HepG2 (cell line): Measurements from ENCODE around the gene NEK11. TPM values are rescaled to one million over a fixed set of nuclear protein-coding genes. Genes with fewer than 3 reads are reported as not detected.

ENCODE experiments used
- ATAC-seq: fragments of 200-7000 bp; cut with Tn5 transposase; 3 replicates; pipeline ENCODE4 v1.9.1; 2020; ENCODE audit warnings: mild to moderate bottlenecking, moderate library complexity
- BruUV-seq: library from RNA; stranded (reverse); fragments of 400-500 nt; replicated peaks from 2 replicates; lab custom pipeline; 2021; lab: Mats Ljungman, UMichigan
- CTCF ChIA-PET: fragments of 300-600 bp; formaldehyde crosslinking; extraction: SDS; loops from one replicate; lab custom pipeline; 2021; ENCODE audit warnings: low total read pairs, inconsistent platforms, low intra/inter-chr PET ratio; lab: Yijun Ruan, JAX
- POLR2A ChIA-PET: fragments of 350-600 bp; sonication (Branson Sonifier 250); formaldehyde crosslinking; loops from one replicate; lab custom pipeline; 2020; ENCODE audit warnings: antibody characterized with exemption, inconsistent platforms; lab: Yijun Ruan, JAX
- DNase-seq: peaks from one replicate; pipeline ENCODE4 v3.0.0-alpha.2; 2015; ENCODE audit warnings: low spot score
- FAIRE-seq: peaks from 3 replicates; lab custom pipeline; 2011; peaks lifted over from hg19 to GRCh38; lab: Jason Lieb, UNC
- H2AFZ ChIP-seq: one replicate; pipeline ENCODE4 v1.6.1; 2011; ENCODE audit warnings: low read length, inconsistent platforms
- H3K27ac ChIP-seq: fragments of 300-600 bp; 3 replicates; pipeline ENCODE4 v1.8.0; 2011; ENCODE audit warnings: mixed run types, mild to moderate bottlenecking, mixed read lengths, low read length, inconsistent platforms; ENCODE audit not compliant: insufficient read depth; ENCODE audit errors: extremely low read length
- H3K27me3 ChIP-seq, 2 experiments: fragments of 200-600 bp in 1 of 2; 2 replicates in 1 of 2; 3 replicates in 1 of 2; pipeline versions ENCODE4 v1.6.0 to v1.8.0; 2011; ENCODE audit warnings: low read length in 2 of 2, mild to moderate bottlenecking in 2 of 2, moderate library complexity in 2 of 2, inconsistent platforms in 1 of 2; ENCODE audit not compliant: insufficient read depth in 2 of 2, control insufficient read depth in 1 of 2
- H3K36me3 ChIP-seq, 2 experiments: fragments of 200-600 bp in 1 of 2; replicated peaks in 1 of 2; 2 replicates in 1 of 2; 3 replicates in 1 of 2; pipeline versions ENCODE4 v1.5.1 to v1.8.0; 2011; ENCODE audit warnings: low read length in 2 of 2, inconsistent platforms in 1 of 2; ENCODE audit not compliant: insufficient read depth in 2 of 2, control insufficient read depth in 1 of 2
- H3K4me1 ChIP-seq: 2 replicates; pipeline ENCODE4 v1.5.1; 2012; ENCODE audit warnings: low read length, inconsistent platforms; ENCODE audit not compliant: insufficient read depth
- H3K4me2 ChIP-seq: 2 replicates; pipeline ENCODE4 v1.6.0; 2011; ENCODE audit warnings: low read depth, low read length, inconsistent platforms
- H3K4me3 ChIP-seq, 3 experiments: fragments of 200-600 bp in 1 of 3; sonication (generic), shearing (Covaris generic) in 1 of 3; replicated peaks in 1 of 3; 2 replicates each; pipeline ENCODE4 v1.5.1; 2011 to 2016; ENCODE audit warnings: low read length in 3 of 3, inconsistent platforms in 2 of 3, low read depth in 2 of 3, mild to moderate bottlenecking in 2 of 3, control low read depth in 1 of 3, mixed read lengths in 1 of 3; ENCODE audit not compliant: insufficient read depth in 1 of 3
- H3K79me2 ChIP-seq: one replicate; pipeline ENCODE4 v1.6.1; 2011; ENCODE audit warnings: low read length, inconsistent platforms; ENCODE audit not compliant: insufficient read depth
- H3K9ac ChIP-seq: 2 replicates; pipeline ENCODE4 v1.6.0; 2011; ENCODE audit warnings: mild to moderate bottlenecking, low read depth, low read length, inconsistent platforms; ENCODE audit not compliant: insufficient read depth
- H3K9me3 ChIP-seq: 2 replicates; pipeline ENCODE4 v1.5.1; 2012; ENCODE audit warnings: mild to moderate bottlenecking, low read length
- H4K20me1 ChIP-seq: 2 replicates; pipeline ENCODE4 v1.6.0; 2011; ENCODE audit warnings: inconsistent platforms, mild to moderate bottlenecking, low read length, moderate library complexity; ENCODE audit not compliant: insufficient read depth
- GPN1 ChIP-seq: sonication (generic); formaldehyde crosslinking; IDR thresholded peaks from 2 replicates; pipeline ENCODE4 v1.5.1; 2020; ENCODE audit warnings: missing genetic modification reagents, borderline replicate concordance
- HDAC6 ChIP-seq: fragments of 200-600 bp; sonication (generic); IDR thresholded peaks from 2 replicates; pipeline ENCODE4 v1.7.0; 2017; ENCODE audit warnings: mild to moderate bottlenecking, antibody characterized with exemption, low read length, low read depth
- HNF4G ChIP-seq, 2 experiments: sonication (generic) in 1 of 2; formaldehyde crosslinking in 1 of 2; IDR thresholded peaks; 2 replicates each; pipeline versions ENCODE4 v1.4.0 to v1.6.1; 2011 to 2020; ENCODE audit warnings: borderline replicate concordance in 2 of 2, low read depth in 2 of 2, mild to moderate bottlenecking in 2 of 2, low read length in 1 of 2, missing genetic modification reagents in 1 of 2, moderate library complexity in 1 of 2
- HNRNPUL1 ChIP-seq: fragments of 200-400 bp; formaldehyde crosslinking; IDR thresholded peaks from 2 replicates; pipeline ENCODE4 v1.6.1; 2017; ENCODE audit warnings: low read depth, mild to moderate bottlenecking, low read length, moderate library complexity
- MIXL1 ChIP-seq: IDR thresholded peaks from 2 replicates; pipeline ENCODE4 v1.6.1; 2016
- POGK ChIP-seq: sonication (generic); formaldehyde crosslinking; conservative IDR thresholded peaks from 2 replicates; pipeline ENCODE4 v1.8.0; 2022; ENCODE audit warnings: mild to moderate bottlenecking, moderate library complexity, missing genetic modification reagents
- PTBP1 ChIP-seq: fragments of 200-400 bp; formaldehyde crosslinking; IDR thresholded peaks from 2 replicates; pipeline ENCODE4 v1.6.1; 2018; ENCODE audit warnings: low read length, low read depth; ENCODE audit not compliant: poor library complexity, severe bottlenecking
- REL ChIP-seq: sonication (generic); formaldehyde crosslinking; conservative IDR thresholded peaks from 2 replicates; pipeline ENCODE4 v1.8.0; 2022; ENCODE audit warnings: mild to moderate bottlenecking, missing genetic modification reagents, moderate library complexity
- SAP130 ChIP-seq: IDR thresholded peaks from 2 replicates; pipeline ENCODE4 v1.6.1; 2016; ENCODE audit warnings: low read depth
- SMARCC2 ChIP-seq: fragments of 450-650 bp; IDR thresholded peaks from 2 replicates; pipeline ENCODE4 v1.6.1; 2017; ENCODE audit warnings: antibody characterized with exemption, mild to moderate bottlenecking
- ZSCAN12 ChIP-seq: sonication (generic); formaldehyde crosslinking; IDR thresholded peaks from 2 replicates; pipeline ENCODE4 v1.9.0; 2021; ENCODE audit warnings: mild to moderate bottlenecking, missing genetic modification reagents
- WGBS: methylation state at CpG from one replicate; pipeline ENCODE4 v1.1.6; 2017; ENCODE audit warnings: low lambda C conversion rate; 5-methylcytosine and 5-hydroxymethylcytosine counted together
- in situ Hi-C: cut with HindIII; loops from 2 replicates; pipeline ENCODE4 v1.10.0; 2017; ENCODE audit warnings: low pct_unique_long_range_greater_than_20kb; ENCODE audit not compliant: extremely low pct_ligation_motif_present
- intact Hi-C: fragments of 100-400 bp; cut with micrococcal nuclease; formaldehyde crosslinking; loops from one replicate; pipeline ENCODE4 v1.10.0; 2022; ENCODE audit not compliant: unreplicated experiment
- polyA plus RNA-seq, 8 experiments: library from polyadenylated mRNA; depleted of rRNA in 3 of 8; stranded (reverse) in 7 of 8; unstranded in 1 of 8; fragments of >200 nt; fragmentation: Illumina TruSeq in 4 of 8; extraction: Trizol in 4 of 8; gene quantifications; 2 replicates each; pipeline versions ENCODE4 v1.2.1 to v1.2.3, GENCODE V29; 2011 to 2016; ENCODE audit warnings: low read depth in 4 of 8, missing spikeins in 1 of 8, mixed read lengths in 1 of 8; ENCODE audit not compliant: insufficient read depth in 1 of 8
- total RNA-seq, 5 experiments: library from RNA; depleted of rRNA; stranded (reverse); fragments of >200 nt; fragmentation: Illumina TruSeq; extraction: Trizol; gene quantifications; 2 replicates each; pipeline ENCODE4 v1.2.3, GENCODE V29; 2016; ENCODE audit warnings: low read depth in 1 of 5

NEK11 gene
- total and polyA plus RNA-seq, 2 of the 13 experiments (the other 11 are each of a cell fraction or from before 2014, with no cell fraction given): 0.95 to 2.2 TPM

- in situ Hi-C loops: no loop called here
- no peak for FAIRE-seq
These were observed 302.0 kb downstream of the NEK11 start for GRCh38 chr3:131328721-131329120.

GRCh38 chr3:131329774-131330173 is 303.1 kb downstream of the NEK11 start:
- H3K4me3 ChIP-seq: no peak overlapping the region
- H3K27ac ChIP-seq: no peak overlapping the region
- ATAC-seq (peak; percentile 44), DNase-seq (no peak), FAIRE-seq (no peak)
- CTCF ChIA-PET: no interaction called here
- 9% methylated on average over 5 of the region's 5 CpGs for WGBS
- peaks cover 16% of the 10 kb centered on the region for H3K4me1 ChIP-seq
- H3K79me2 ChIP-seq: no peaks in the 10 kb centered on the region
- TF ChIP-seq HNRNPUL1: no peak
- no peak for TF ChIP-seq POGK (CRISPR knock-in tag)
- H3K9ac ChIP-seq: no peak overlapping the region
- H4K20me1 ChIP-seq: no peaks in the 10 kb centered on the region
- H2AFZ ChIP-seq: no peak overlapping the region
- intact Hi-C loops: no loop called here
- peak overlapping the region; percentile 18; the same call in 1 of the 2 replicates for H3K4me2 ChIP-seq
- in situ Hi-C loops: no loop called here
- BruUV-seq: no TSS peak
- no peaks in the 10 kb centered on the region for H3K36me3 ChIP-seq
- POLR2A ChIA-PET: no interaction called here
- peaks cover 0 to 1% of the 10 kb centered on the region in 2 experiments; a peak in 1 of 5 replicates for H3K27me3 ChIP-seq
- H3K9me3 ChIP-seq: no peaks in the 10 kb centered on the region

More at GRCh38 chr3:131328721-131329120, 302.0 kb downstream of the NEK11 start:
- DNase-seq (no peak), ATAC-seq (no peak)
- BruUV-seq: no TSS peak
- Histone ChIP-seq H3K9ac (no peak overlapping the region), H3K4me1 (peaks cover 16% of the 10 kb centered on the region), H3K79me2 (no peaks in the 10 kb centered on the region), H2AFZ (no peak overlapping the region), H4K20me1 (no peaks in the 10 kb centered on the region), H3K36me3 (no peaks in the 10 kb centered on the region), H3K4me3 (no peak overlapping the region), H3K9me3 (no peaks in the 10 kb centered on the region)
- CTCF ChIA-PET: no interaction called here
- WGBS: 3% methylated on average over 3 of the region's 3 CpGs
- TF ChIP-seq SMARCC2 (no peak), PTBP1 (no peak), REL (CRISPR knock-in tag) (no peak), HNF4G (IDR thresholded peaks at IDR 0.05; ENCODE audit: borderline replicate concordance, low read depth, low read length) (no peak), HNF4G (CRISPR knock-in tag; IDR thresholded peaks at IDR 0.05; ENCODE audit: borderline replicate concordance, low read depth) (no peak), HDAC6 (no peak), ZSCAN12 (CRISPR knock-in tag) (no peak), SAP130 (CRISPR knock-in tag) (no peak), GPN1 (no peak), MIXL1 (CRISPR knock-in tag) (no peak)
- TF ChIP-seq, all 625 proteins: peak for 0
- POLR2A ChIA-PET: no interaction called here
- H3K27ac ChIP-seq: no peak overlapping the region
- H3K27me3 ChIP-seq: peaks cover 0 to 1% of the 10 kb centered on the region in 2 experiments; a peak in 1 of 5 replicates
- intact Hi-C loops: no loop called here
- H3K4me2 ChIP-seq: no peak overlapping the region
